ENCODE measurements around the gene AUTS2.

The AUTS2 gene

GRCh38 chr7:70544016-70544415, 945.7 kb downstream of the AUTS2 start:
- DNase-seq, result no peak

GRCh38 chr7:70545214-70545613, 946.9 kb downstream of the AUTS2 start:
- DNase-seq, result no peak

GRCh38 chr7:70552141-70552540, 953.9 kb downstream of the AUTS2 start:
- no peak for DNase-seq

DNA sequence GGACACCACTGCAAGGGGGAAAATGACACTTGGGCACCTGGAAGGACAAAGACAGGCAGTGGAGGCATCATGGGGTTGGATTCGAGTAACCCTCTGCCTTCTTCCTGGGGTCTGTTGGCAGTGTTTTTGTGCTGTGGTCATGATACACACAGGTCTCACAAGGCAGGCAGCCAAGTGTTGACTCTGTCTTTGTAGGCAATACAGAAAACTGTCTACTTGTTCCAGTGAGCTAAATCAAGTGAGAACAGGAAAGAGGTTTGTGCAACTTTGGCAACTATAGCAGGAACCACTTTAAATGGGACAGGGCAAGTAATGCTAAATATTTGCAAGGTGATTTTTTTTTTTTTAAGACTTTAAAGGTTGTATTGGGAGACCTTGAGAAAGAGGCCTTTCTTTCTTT, 955.1 kb downstream of the AUTS2 start:
- no peak for DNase-seq

- no peak for DNase-seq
Observed at GRCh38 chr7:70554646-70555045, 956.4 kb downstream of the AUTS2 start.

DNA sequence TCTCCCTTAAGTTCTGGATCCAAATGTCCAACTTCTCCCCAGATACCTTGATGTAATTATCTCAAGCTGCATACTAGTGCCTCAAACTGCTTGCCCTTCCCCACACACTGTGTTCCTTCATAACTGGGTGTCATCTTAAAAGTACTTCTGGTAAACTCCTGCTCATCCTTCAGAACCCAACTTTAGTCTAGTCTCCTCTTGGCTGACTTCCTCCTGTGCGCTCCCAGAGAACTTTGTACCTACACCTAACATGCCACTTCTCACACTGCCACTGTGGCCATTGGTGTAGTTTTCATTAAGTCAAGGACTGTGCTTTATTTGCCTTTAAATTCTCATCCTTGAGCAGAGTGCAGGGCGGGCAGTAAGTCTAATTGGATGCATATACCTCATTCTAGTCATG, 958.5 kb downstream of the AUTS2 start:
- no peak for DNase-seq

DNA sequence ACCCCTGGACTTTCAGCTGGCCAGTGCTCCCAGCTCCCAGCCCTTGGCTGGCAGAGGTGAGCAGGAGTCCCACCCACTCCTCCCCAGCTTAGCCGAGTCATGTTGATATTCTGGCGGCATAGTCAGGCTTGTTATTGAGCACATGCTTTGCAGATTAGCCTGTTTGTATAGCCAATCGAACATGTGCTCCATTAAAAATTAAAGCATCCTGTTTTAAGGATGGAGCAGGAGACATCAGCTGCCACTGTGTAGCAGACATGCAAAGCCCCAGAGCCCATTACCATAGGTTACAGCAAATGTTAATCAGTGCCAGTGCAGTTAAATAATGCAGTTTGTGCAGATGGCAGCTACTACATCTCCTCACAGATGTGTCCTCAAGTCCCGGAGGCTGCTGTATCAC, 959.1 kb downstream of the AUTS2 start:
- DNase-seq, result no peak

- DNase-seq, result no peak
Observed at GRCh38 chr7:70559815-70560214, 961.5 kb downstream of the AUTS2 start.

DNA sequence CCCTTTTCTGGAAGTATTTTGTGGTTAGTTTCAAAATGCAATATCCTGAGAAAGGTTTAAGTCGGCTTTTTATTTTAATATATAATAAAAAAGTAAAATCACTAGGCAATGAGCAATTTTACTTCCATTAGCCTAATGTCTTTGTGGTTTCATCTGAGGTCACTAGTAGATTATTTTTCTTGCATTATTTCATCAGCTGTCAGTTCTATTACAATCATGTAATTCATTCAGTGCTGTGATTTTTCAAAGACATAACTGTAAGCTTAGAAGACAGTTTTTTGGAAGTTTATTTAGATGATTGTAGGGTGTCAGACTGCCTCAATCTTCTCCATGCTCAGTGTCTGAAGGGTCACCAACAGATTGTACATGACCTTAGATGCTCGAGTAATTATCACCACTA, 965.7 kb downstream of the AUTS2 start:
- DNase-seq, result no peak

DNA sequence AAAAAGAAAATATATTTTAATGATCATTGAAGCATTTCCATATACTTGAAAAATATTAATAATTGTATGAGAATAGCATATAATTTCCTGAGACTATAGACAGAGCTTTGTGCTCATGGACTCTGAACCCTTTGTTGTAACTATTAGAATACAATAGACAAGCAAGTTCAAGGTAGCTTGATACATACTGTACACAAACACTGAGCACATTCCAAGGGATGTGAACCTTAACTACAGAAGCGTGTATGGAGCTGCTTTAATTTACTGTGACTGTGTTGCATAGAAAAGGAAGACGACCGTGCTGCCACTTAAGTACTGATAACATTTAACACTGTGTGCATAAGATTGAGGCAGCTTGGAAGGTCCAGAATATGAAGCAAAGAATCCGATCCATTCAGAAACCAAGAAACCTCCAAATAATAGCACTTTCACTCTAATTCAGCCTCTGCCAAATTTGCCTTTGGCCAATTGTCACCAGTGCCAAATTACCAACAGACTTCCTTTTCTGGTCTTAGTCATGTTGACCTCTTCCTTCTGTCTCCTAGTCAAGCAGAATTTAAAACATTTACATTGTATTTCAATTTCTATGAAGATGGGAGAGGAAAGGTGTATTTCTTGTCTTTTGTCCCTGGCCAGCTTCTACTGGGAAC, 967.6 kb downstream of the AUTS2 start:
- DNase-seq, result no peak

GRCh38 chr7:70566671-70567070, 968.4 kb downstream of the AUTS2 start:
- no peak for DNase-seq

GRCh38 chr7:70568674-70569334, 970.5 kb downstream of the AUTS2 start:
- no peak for DNase-seq

GRCh38 chr7:70569335-70569819, 971.1 kb downstream of the AUTS2 start:
- no peak for DNase-seq

GRCh38 chr7:70570029-70570428, 971.8 kb downstream of the AUTS2 start:
- no peak for DNase-seq

DNA sequence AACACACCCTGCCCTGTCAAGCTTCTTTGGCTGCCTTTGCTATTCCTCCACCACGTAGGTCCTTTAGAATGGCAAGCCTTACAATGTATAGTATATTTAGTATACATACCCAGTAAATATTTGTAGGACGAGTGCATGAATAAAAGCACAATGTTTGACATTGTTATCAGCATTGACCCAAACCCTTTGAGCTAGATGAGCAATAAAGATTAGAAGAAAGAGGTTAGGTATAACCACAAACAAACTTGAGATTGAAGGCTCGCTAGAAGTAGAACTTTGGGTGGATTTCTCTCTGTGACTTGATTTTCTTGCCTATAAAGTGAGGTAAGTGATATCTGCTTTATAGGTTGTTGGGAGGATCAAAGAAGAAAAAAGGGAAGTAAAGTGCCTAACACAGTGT, 972.7 kb downstream of the AUTS2 start:
- no peak for DNase-seq

DNA sequence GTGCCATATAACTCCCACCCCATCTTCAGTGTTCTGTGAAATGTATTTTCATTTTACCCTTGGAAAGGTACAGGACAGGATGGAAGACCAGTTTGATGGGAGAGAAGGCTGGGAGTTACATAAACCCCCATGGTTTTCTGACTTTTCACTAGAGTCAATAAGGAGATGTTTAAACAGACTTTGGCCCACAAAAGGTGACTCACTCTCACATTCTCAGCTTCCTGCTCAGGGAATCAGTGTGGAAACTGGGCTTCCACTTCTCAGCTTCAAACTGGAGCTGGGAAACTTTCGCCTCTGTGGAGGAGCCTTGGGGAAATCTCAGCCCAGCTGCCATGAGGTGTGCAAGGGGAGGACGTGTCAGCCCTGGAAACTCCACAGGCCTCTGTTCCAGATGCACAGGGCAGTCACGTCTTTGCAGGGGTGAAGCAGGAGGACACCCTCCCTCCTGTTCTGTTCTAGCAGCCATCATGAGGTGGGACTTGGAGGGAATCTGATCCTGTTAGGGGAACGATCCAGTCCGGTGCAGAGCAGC, 973.2 kb downstream of the AUTS2 start:
- no peak for DNase-seq

- no peak for DNase-seq
Observed at GRCh38 chr7:70571961-70572360, 973.7 kb downstream of the AUTS2 start.

DNA sequence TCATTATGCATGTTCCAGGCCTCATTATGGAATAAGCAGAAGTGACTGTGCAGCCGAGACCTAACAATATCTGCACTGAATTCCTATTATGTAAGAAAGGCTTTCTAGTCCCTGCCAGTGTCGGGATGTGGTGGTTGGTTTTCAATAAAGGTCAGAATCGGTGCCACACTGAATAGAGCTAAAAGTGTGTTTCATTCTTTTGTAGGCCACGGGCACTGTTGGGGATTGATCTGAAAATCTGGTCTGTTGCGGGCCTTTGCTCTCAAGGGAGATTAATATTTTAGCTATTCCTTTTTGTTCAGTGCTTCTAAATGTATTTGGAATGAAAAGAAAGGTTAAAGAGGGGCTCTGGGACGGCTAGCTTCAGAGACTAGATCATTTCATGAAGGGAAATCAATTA, 974.3 kb downstream of the AUTS2 start:
- no peak for DNase-seq

DNA sequence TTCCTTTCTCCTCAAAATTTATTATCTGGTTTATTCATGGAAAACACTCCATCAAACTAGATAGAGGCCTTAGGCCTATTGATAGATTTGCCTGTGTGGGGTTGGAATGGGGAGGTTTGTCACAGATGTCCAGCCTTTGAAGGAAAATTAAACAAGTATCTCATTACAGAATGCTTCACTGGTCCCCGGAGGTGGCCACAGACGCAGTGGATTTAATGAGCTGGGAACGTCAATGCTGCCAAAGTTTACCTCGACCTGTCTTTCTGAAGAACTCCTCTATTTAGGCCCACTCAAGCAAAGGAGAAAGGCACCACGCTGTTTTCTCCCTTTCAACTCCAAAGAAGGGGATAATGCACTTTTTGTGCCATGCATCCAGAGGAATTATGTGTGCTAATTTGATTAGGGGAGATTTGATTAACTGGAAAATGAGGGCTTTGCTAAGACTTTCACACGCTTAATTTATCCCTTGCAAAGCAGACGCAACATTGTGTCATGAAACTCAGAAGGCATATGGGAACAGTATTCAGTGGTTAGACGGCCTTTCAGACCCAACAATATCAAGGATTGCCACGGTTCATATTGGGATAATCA, 974.9 kb downstream of the AUTS2 start:
- no peak for DNase-seq

GRCh38 chr7:70573696-70574095, 975.4 kb downstream of the AUTS2 start:
- no peak for DNase-seq

DNA sequence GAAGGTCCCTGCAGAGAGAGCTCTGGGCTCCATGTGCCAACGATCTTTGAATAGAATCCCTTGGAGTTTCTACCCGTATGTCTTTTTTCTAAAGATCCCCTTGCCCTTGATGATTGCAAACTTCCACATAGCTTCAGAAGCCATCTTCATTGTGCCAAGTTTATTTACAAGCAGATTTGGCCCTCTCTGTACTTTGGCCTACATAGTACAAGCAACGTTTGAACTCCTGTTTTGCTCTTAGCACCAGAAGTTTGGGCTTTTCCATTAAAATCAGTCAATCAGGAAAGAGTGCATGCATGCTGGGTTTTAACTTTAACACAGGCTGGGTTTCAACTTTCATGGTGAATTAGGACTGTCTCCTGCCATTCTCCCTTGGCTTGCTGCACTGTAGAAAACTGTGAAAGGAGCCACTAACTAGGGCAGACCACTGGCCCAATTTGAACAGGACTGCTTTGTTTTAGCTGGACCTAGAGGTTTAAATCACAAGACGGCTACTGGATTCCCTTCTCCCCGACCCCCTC, 976.1 kb downstream of the AUTS2 start:
- no peak for DNase-seq

GRCh38 chr7:70574970-70575799, 976.9 kb downstream of the AUTS2 start:
- DNase-seq, result no peak

GRCh38 chr7:70577078-70577477, 978.8 kb downstream of the AUTS2 start:
- no peak for DNase-seq

Measured in CD4-positive, alpha-beta T cell treated with Interleukin-15 for 1 hour (primary cell).